ENCODE data around the gene C18orf32.
A peak's percentile ranks its signal among the peaks of the same experiment; 100 is the strongest.
"Not testable (repeated sequence)": the region's sequence is repeated elsewhere in the genome, so short reads cannot be mapped to it uniquely, and the experiment has no call there.

Gene C18orf32

GRCh38 chr18:49467599-49467998 is 19.4 kb downstream of the C18orf32 start:
- DNase-seq (ENCODE audit: low read depth), result no peak

- no peak for DNase-seq (ENCODE audit: low read depth)
Observed at GRCh38 chr18:49467019-49467563, 19.9 kb downstream of the C18orf32 start.

GRCh38 chr18:49464718-49465598 is 22.1 kb downstream of the C18orf32 start:
- no peak for DNase-seq (ENCODE audit: low read depth)

GRCh38 chr18:49461602-49461977 is 25.4 kb downstream of the C18orf32 start:
- no peak for DNase-seq (ENCODE audit: low read depth)

GRCh38 chr18:49460976-49461601 is 25.9 kb downstream of the C18orf32 start:
- DNase-seq (ENCODE audit: low read depth), result no peak

- DNase-seq (ENCODE audit: low read depth), result peak; percentile 17
Observed at GRCh38 chr18:49459404-49460171, 27.4 kb downstream of the C18orf32 start.

- no peak for DNase-seq (ENCODE audit: low read depth)
Observed at GRCh38 chr18:49457616-49458015, 29.4 kb downstream of the C18orf32 start.

- DNase-seq (ENCODE audit: low read depth), result no peak
Observed at GRCh38 chr18:49456794-49457193, 30.2 kb downstream of the C18orf32 start.

GRCh38 chr18:49452534-49452933 is 34.5 kb downstream of the C18orf32 start:
- DNase-seq (ENCODE audit: low read depth), result not testable (repeated sequence)

- no peak for DNase-seq (ENCODE audit: low read depth)
Observed at GRCh38 chr18:49447810-49448745, 39.0 kb downstream of the C18orf32 start.

GRCh38 chr18:49446481-49446880 is 40.6 kb downstream of the C18orf32 start:
- DNase-seq (ENCODE audit: low read depth), result no peak

- DNase-seq (ENCODE audit: low read depth), result no peak
Observed at GRCh38 chr18:49444581-49444980, 42.5 kb downstream of the C18orf32 start.

- no peak for DNase-seq (ENCODE audit: low read depth)
Observed at GRCh38 chr18:49443837-49444236, 43.2 kb downstream of the C18orf32 start.

GRCh38 chr18:49441338-49441938 is 45.6 kb downstream of the C18orf32 start:
- DNase-seq (ENCODE audit: low read depth), result no peak

- DNase-seq (ENCODE audit: low read depth), result no peak
Observed at GRCh38 chr18:49435170-49435569, 51.9 kb downstream of the C18orf32 start.

GRCh38 chr18:49432602-49433001 is 54.4 kb downstream of the C18orf32 start:
- DNase-seq (ENCODE audit: low read depth), result no peak

GRCh38 chr18:49431165-49431962 is 55.7 kb downstream of the C18orf32 start:
- DNase-seq (ENCODE audit: low read depth), result no peak
